Measurements from ENCODE around the gene NMU. TPM values are rescaled to one million over a fixed set of nuclear protein-coding genes. Genes with fewer than 3 reads are reported as not detected.

Gene NMU
- total and polyA plus RNA-seq, 2 experiments from 2014 or later, result 40.2 to 96.3 TPM

- Mint-ChIP-seq H3K36me3 (ENCODE audit: low read depth) (peaks cover 42% of the 10 kb centered on the region), H3K27ac (no peak overlapping the region), H3K9me3 (peaks cover 45% of the 10 kb centered on the region), H3K4me1 (no peaks in the 10 kb centered on the region; the same call in 2 of the 3 replicates), H3K4me3 (no peak overlapping the region), H3K27me3 (ENCODE audit: insufficient read depth, low read depth, poor library complexity) (peaks cover 3% of the 10 kb centered on the region)
- Histone ChIP-seq H3K9me2 (ENCODE audit: insufficient read depth) (0 out of 2 replicates have a peak, but pooled peaks cover 4% of the 10 kb centered on the region), H4K20me1 (replicated peaks; ENCODE audit: insufficient read depth) (no peaks in the 10 kb centered on the region), H3K27me3 (ENCODE audit: insufficient read depth) (no peaks in the 10 kb centered on the region), H3K27ac (ENCODE audit: low read depth) (no peak overlapping the region), H3K36me3 (ENCODE audit: insufficient read depth) (peaks cover 22% of the 10 kb centered on the region), H2AFZ (no peak overlapping the region), H3K4me2 (no peak overlapping the region), H3K4me1 (ENCODE audit: insufficient read depth) (no peaks in the 10 kb centered on the region), H3K4me3 (no peak overlapping the region), H3F3A (replicated peaks; ENCODE audit: low read depth) (no peaks in the 10 kb centered on the region), H3K79me2 (replicated peaks; ENCODE audit: insufficient read depth) (no peaks in the 10 kb centered on the region)
- ATAC-seq (no peak), DNase-seq (ENCODE audit: low spot score) (no peak)
- TF ChIP-seq ZNF331 (CRISPR knock-in tag; IDR thresholded peaks at IDR 0.05; ENCODE audit: low read depth) (no peak), POLR2AphosphoS5 (IDR thresholded peaks at IDR 0.05; ENCODE audit: low read depth) (no peak), ETS1 (IDR thresholded peaks at IDR 0.05) (no peak), ZNF114 (CRISPR knock-in tag; IDR thresholded peaks at IDR 0.05) (no peak), EZH2 (IDR thresholded peaks at IDR 0.05; ENCODE audit: low read depth, unreplicated experiment) (no peak), NANOG (IDR thresholded peaks at IDR 0.05; ENCODE audit: borderline replicate concordance) (no peak), REST (IDR thresholded peaks at IDR 0.05; ENCODE audit: unreplicated experiment) (no peak), CTCF (conservative IDR thresholded peaks at IDR 0.05; ENCODE audit: low read depth in 2 of 2) (no peak), CREB1 (CRISPR knock-in tag; IDR thresholded peaks at IDR 0.05; ENCODE audit: low read depth) (no peak), JUNB (IDR thresholded peaks at IDR 0.05; ENCODE audit: unreplicated experiment) (no peak), STAT1 (IDR thresholded peaks at IDR 0.05; ENCODE audit: unreplicated experiment) (no peak), ZNF462 (CRISPR knock-in tag; IDR thresholded peaks at IDR 0.05) (no peak), EZH2phosphoT487 (IDR thresholded peaks at IDR 0.05; ENCODE audit: unreplicated experiment) (no peak)
These were observed 61.8 kb downstream of the NMU start for GRCh38 chr4:55574252-55574651.

Data from GM23338 (cell line).